22Rv1 (cell line): ENCODE measurements around the gene TSKU.

Experiments
- H3K27ac ChIP-seq: fragments of 450-650 bp; 2 replicates; pipeline ENCODE4 v1.5.1; 2017
- ZFX ChIP-seq: fragments of 450-650 bp; IDR thresholded peaks from 2 replicates; pipeline ENCODE4 v1.6.1; 2017; ENCODE audit warnings: antibody characterized with exemption, borderline replicate concordance
- TF ChIP-seq, protein P1 (sequence below): fragments of 450-650 bp; IDR thresholded peaks from 2 replicates; pipeline ENCODE4 v1.5.1; 2017; ENCODE audit warnings: mild to moderate bottlenecking

The TSKU gene

DNA sequence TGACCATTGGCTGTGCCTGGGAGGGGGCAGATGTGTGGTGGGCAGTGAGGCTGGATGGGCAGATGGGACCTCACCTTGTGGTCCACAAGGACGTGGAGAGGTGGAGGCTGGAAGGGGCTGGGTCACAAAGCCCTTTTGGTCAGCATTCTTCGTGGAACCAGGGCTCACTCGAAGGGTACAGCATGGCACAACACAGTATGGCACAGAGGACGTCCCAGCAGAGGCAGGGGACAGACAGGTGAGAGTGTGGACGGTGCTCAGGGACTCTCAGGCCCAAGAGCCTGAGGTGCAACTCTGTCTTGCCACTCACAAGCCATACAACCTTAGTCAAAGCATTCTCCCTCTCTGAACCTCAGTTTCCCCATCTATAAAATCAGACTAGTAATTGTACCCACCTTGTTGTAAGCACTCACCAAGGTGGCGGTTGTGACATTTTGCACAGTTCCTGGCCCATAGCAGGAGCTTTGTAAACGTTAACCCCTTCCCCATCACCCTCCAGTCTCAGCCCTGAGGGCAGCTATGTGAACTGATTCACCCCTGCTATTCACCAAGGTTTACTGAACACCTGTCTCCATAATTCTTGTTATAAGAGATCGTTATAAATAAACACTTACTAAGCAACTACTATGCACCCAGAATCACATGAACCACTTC lies 11.6 kb upstream of the TSKU start:
- no peak for TF ChIP-seq ZFX
- TF ChIP-seq, protein P1, sequence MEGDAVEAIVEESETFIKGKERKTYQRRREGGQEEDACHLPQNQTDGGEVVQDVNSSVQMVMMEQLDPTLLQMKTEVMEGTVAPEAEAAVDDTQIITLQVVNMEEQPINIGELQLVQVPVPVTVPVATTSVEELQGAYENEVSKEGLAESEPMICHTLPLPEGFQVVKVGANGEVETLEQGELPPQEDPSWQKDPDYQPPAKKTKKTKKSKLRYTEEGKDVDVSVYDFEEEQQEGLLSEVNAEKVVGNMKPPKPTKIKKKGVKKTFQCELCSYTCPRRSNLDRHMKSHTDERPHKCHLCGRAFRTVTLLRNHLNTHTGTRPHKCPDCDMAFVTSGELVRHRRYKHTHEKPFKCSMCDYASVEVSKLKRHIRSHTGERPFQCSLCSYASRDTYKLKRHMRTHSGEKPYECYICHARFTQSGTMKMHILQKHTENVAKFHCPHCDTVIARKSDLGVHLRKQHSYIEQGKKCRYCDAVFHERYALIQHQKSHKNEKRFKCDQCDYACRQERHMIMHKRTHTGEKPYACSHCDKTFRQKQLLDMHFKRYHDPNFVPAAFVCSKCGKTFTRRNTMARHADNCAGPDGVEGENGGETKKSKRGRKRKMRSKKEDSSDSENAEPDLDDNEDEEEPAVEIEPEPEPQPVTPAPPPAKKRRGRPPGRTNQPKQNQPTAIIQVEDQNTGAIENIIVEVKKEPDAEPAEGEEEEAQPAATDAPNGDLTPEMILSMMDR, result no peak
- no peak overlapping the region for H3K27ac ChIP-seq

DNA sequence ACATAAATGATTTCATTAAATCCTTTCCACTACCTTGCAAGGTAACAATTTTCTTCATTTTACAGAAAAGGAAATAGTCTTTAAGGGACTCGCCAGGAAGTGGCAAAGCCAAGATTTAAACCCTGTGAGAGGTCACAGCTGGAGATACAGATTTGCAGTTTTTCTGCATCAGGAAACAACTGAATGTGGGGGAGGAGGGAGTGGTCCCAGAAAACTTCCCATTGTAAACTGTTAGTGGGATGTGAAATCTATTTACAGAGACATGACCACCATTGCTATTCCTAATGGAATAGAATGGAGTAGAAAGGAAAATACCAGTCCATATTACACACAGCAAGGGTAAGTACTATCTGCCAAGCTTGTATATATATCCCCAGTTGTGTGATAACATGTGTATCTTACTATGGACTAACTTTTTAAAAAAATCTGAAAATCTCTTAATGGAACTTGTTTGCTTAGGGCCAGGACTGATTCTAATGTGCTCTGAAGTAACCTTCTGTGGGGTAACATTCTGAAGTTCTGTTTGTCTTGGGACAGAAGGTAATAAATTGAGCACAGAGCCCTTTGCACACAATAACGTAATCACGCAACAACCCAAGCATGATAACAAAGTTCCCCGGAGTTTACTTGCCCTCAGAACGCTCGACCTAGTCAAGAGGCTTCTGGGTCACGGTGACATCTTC lies 10.9 kb upstream of the TSKU start:
- TF ChIP-seq ZFX, result no peak
- TF ChIP-seq, protein P1, result no peak
- H3K27ac ChIP-seq, result no peak overlapping the region

DNA sequence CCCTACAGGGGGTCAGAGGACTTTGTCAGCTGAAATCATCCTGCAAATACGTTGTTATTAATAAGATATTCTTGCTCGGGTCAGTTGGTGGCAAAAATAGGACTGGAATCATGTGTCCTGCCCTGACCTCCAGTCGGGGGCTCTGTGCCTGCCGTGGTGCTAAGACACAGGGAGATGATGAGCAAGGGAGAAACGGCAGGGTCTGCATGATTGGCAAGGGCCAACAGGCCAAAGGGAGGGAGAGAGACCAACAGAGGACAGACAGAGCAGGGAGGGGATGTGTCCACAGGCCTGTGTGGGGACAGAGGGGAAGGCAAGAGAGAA lies 10.4 kb upstream of the TSKU start:
- H3K27ac ChIP-seq, result peak overlapping the region; percentile 66; the same call in 1 of the 2 replicates
- no peak for TF ChIP-seq ZFX
- TF ChIP-seq, protein P1, result no peak

DNA sequence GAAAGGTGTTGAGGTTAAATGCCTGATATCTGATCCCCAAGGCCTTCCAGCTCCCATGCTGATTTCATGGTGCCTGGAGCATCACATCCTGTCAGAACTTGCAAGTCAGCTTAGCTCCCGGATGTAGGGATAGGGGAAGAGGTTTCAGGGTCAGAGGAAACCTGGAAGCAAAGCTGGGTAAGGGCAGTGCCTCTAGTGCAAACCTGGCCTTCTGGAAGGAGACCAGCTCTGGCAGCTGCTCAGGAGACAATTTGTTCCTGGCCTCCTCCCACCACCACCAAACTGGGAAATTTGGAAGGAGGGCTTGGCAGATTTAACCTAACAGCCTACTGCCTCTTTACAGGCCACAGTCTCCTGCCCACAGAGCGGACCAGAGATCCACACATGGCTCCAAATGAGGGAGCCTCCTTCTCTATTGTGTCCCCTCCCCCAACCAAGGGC lies 9.2 kb upstream of the TSKU start:
- H3K27ac ChIP-seq, result peak overlapping the region; percentile 66
- TF ChIP-seq, protein P1, result no peak
- no peak for TF ChIP-seq ZFX

DNA sequence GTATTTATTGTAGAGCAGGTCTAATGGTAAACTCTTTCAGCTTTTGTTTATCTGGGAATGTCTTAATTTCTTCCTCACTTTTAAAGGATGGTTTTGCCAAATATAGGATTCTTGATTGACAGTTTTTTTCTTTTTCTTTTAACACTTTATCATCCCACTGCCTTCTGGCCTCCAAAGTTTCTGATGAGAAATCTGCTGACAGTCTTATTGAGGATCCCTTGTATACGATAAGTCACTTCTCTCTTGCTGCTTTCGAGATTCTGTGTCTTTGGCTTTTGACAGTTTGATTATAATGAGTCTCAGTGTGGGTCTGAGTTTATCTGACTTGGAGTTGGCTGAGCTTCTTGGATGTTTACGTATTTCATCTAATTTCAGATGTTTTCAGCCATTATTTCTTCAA lies 6.7 kb upstream of the TSKU start:
- no peak for TF ChIP-seq ZFX
- TF ChIP-seq, protein P1, result no peak
- no peak overlapping the region for H3K27ac ChIP-seq

DNA sequence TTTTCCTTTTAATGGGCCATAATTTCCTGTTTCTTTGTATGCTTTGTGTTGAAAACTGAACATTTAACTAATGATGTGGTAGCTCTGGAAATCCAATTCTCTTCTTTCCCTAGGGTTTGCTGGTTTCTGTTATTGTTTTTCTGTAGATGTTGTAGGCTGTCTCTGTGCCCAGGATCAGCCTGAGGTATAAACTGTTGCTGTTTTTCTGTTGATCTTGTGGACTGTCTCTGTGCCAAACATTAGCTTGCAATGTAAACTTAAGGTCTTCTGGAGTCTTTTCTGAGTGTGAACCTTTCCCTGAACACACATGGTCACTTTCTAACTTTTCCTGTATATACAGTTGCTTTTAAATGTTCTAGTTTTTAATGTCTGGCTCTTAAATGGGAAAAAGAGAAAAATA lies 5.9 kb upstream of the TSKU start:
- no peak for TF ChIP-seq ZFX
- TF ChIP-seq, protein P1, result no peak
- no peak overlapping the region for H3K27ac ChIP-seq

DNA sequence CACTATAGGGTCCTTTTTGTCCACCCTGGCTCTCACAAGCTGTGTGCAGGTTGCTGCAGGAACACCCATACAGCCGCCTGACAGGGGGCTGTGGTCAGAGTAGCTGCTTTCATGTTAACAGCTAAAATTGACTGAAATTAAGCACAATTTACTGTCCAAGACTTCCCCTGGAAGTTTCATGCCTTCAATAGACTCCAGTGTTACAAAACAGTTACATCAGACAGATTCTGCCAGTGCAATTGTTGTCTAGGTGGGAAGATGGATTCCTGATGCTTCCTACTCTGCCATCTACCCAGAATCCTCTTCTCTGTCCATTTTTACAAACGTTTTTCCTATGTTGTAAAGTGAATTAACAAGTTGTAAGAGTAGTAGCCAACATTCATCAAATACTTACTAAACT lies 5.3 kb upstream of the TSKU start:
- H3K27ac ChIP-seq, result no peak overlapping the region
- TF ChIP-seq ZFX, result no peak
- TF ChIP-seq, protein P1, result no peak
